Neural progenitor cell (in vitro differentiated cells): Measurements from ENCODE around the gene ASCC2. TPM values are rescaled to one million over a fixed set of nuclear protein-coding genes. Genes with fewer than 3 reads are reported as not detected.

ENCODE experiments used
- DNase-seq: peaks from one replicate; pipeline ENCODE4 v3.0.0-alpha.2; 2016; ENCODE audit warnings: low spot score
- H2AFZ ChIP-seq: fragments of 200-600 bp; sonication (generic); replicated peaks from 2 replicates; pipeline ENCODE4 v1.6.1; 2016; ENCODE audit warnings: antibody characterized with exemption
- H3F3A ChIP-seq: fragments of 200-600 bp; sonication (generic); 2 replicates; pipeline ENCODE4 v1.6.1; 2016; ENCODE audit warnings: antibody characterized with exemption, low read depth
- H3K27ac ChIP-seq: fragments of 200-600 bp; sonication (generic); 2 replicates; pipeline ENCODE4 v1.5.1; 2016; ENCODE audit warnings: mild to moderate bottlenecking
- H3K27me3 ChIP-seq: fragments of 200-600 bp; sonication (generic); 2 replicates; pipeline ENCODE4 v1.6.1; 2016; ENCODE audit warnings: mild to moderate bottlenecking, moderate library complexity
- H3K36me3 ChIP-seq: fragments of 200-600 bp; sonication (generic); 2 replicates; pipeline ENCODE4 v1.5.1; 2016
- H3K4me1 ChIP-seq: fragments of 200-600 bp; sonication (generic); 2 replicates; pipeline ENCODE4 v1.6.1; 2016; ENCODE audit warnings: mixed run types
- H3K4me2 ChIP-seq: fragments of 200-600 bp; sonication (generic); 2 replicates; pipeline ENCODE4 v1.6.1; 2016
- H3K4me3 ChIP-seq: fragments of 200-600 bp; sonication (generic); 2 replicates; pipeline ENCODE4 v1.5.1; 2016
- H3K79me2 ChIP-seq: fragments of 200-600 bp; sonication (generic); 2 replicates; pipeline ENCODE4 v1.6.1; 2016; ENCODE audit warnings: low read depth
- H3K9ac ChIP-seq: fragments of 200-600 bp; sonication (generic); 2 replicates; pipeline ENCODE4 v1.6.1; 2016
- H3K9me3 ChIP-seq: fragments of 200-600 bp; sonication (generic); 2 replicates; pipeline ENCODE4 v1.5.1; 2016; ENCODE audit warnings: low read depth
- H4K20me1 ChIP-seq: fragments of 200-600 bp; sonication (generic); 2 replicates; pipeline ENCODE4 v1.6.1; 2016; ENCODE audit warnings: low read depth
- H3K27ac Mint-ChIP-seq: 3 replicates; pipeline ENCODE4 v1.8.0; 2021; ENCODE audit warnings: mixed read lengths
- H3K27me3 Mint-ChIP-seq: 2 replicates; pipeline ENCODE4 v1.8.0; 2022; ENCODE audit warnings: low read depth, mild to moderate bottlenecking, inconsistent platforms, moderate library complexity, mixed read lengths; ENCODE audit not compliant: insufficient read depth
- H3K36me3 Mint-ChIP-seq: 3 replicates; pipeline ENCODE4 v1.8.0; 2021; ENCODE audit warnings: mixed read lengths
- H3K4me1 Mint-ChIP-seq: 3 replicates; pipeline ENCODE4 v1.8.0; 2021; ENCODE audit warnings: mixed read lengths
- H3K4me3 Mint-ChIP-seq: 3 replicates; pipeline ENCODE4 v1.8.0; 2021; ENCODE audit warnings: mild to moderate bottlenecking, moderate library complexity, mixed read lengths
- H3K9me3 Mint-ChIP-seq: 3 replicates; pipeline ENCODE4 v1.8.0; 2020; ENCODE audit warnings: mixed read lengths
- CTCF ChIP-seq: fragments of 200-600 bp; sonication (generic); IDR thresholded peaks from 2 replicates; pipeline ENCODE4 v1.5.1; 2017; ENCODE audit warnings: antibody characterized with exemption, mild to moderate bottlenecking
- EZH2 ChIP-seq: fragments of 200-600 bp; sonication (generic); IDR thresholded peaks from 2 replicates; pipeline ENCODE4 v1.6.1; 2017; ENCODE audit warnings: antibody characterized with exemption, mild to moderate bottlenecking, moderate library complexity
- EZH2phosphoT487 ChIP-seq: fragments of 200-600 bp; sonication (generic); IDR thresholded peaks from 2 replicates; pipeline ENCODE4 v1.6.1; 2017; ENCODE audit warnings: antibody characterized with exemption
- total RNA-seq: library from RNA; depleted of rRNA; stranded (reverse); fragments of >200 nt; gene quantifications from 2 replicates; pipeline ENCODE4 v1.2.3, GENCODE V29; 2015; ENCODE audit warnings: low replicate concordance

ASCC2 gene
- total RNA-seq, 1 donor from 2014 or later: 16.1 TPM

- H3K27ac ChIP-seq: no peak overlapping the region
- no peak overlapping the region for H3K9ac ChIP-seq
- no peak overlapping the region for H2AFZ ChIP-seq
- peaks cover 1% of the 10 kb centered on the region for H3K79me2 ChIP-seq
- H3K4me3 Mint-ChIP-seq: no peak overlapping the region
- no peak for DNase-seq
- H4K20me1 ChIP-seq: no peaks in the 10 kb centered on the region
- no peak for TF ChIP-seq EZH2
- no peak for TF ChIP-seq EZH2phosphoT487
- TF ChIP-seq CTCF: no peak
- no peak overlapping the region for H3K4me2 ChIP-seq
- H3K9me3 Mint-ChIP-seq: no peaks in the 10 kb centered on the region
- H3K4me1 ChIP-seq: no peaks in the 10 kb centered on the region
- H3F3A ChIP-seq: no peaks in the 10 kb centered on the region
- no peak overlapping the region for H3K4me3 ChIP-seq
- H3K9me3 ChIP-seq: no peaks in the 10 kb centered on the region
- peaks cover 9% of the 10 kb centered on the region for H3K27me3 Mint-ChIP-seq
- H3K36me3 ChIP-seq: no peaks in the 10 kb centered on the region
- H3K4me1 Mint-ChIP-seq: peaks cover 6% of the 10 kb centered on the region
- no peaks in the 10 kb centered on the region for H3K27me3 ChIP-seq
- no peak overlapping the region for H3K27ac Mint-ChIP-seq
- H3K36me3 Mint-ChIP-seq: no peaks in the 10 kb centered on the region
These were observed 4.7 kb upstream of the ASCC2 start for GRCh38 chr22:29842740-29843139.

DNA sequence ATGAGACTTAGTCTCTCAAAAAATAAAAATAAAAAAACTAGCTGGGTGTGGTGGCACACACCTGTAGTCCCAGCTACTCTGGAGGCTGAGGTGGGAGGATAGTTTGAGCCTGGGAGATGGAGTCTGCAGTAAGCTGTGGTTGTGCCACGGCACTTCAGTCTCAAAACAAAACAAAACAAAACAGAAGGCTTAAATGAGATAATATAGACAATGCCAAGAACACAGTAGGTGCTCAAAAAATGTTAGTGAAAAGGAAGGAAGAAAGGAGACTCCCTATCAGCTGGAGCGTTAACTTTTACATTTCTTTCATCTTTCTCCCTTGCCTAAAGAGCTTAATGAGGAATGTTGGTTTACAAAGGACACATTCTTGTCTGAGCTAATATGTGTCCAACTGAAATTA lies 4.1 kb upstream of the ASCC2 start:
- Mint-ChIP-seq H3K4me3 (no peak overlapping the region), H3K27ac (no peak overlapping the region), H3K9me3 (no peaks in the 10 kb centered on the region), H3K4me1 (peaks cover 12% of the 10 kb centered on the region), H3K36me3 (no peaks in the 10 kb centered on the region), H3K27me3 (peaks cover 9% of the 10 kb centered on the region)
- Histone ChIP-seq H3K27ac (no peak overlapping the region), H3K4me3 (no peak overlapping the region), H3K27me3 (no peaks in the 10 kb centered on the region), H3K4me2 (no peak overlapping the region), H4K20me1 (no peaks in the 10 kb centered on the region), H3K79me2 (peaks cover 7% of the 10 kb centered on the region), H3K36me3 (no peaks in the 10 kb centered on the region), H2AFZ (no peak overlapping the region), H3F3A (no peaks in the 10 kb centered on the region), H3K4me1 (peaks cover 5% of the 10 kb centered on the region), H3K9me3 (no peaks in the 10 kb centered on the region), H3K9ac (no peak overlapping the region)
- TF ChIP-seq EZH2: no peak
- TF ChIP-seq EZH2phosphoT487: no peak
- no peak for TF ChIP-seq CTCF
- no peak for DNase-seq

- no peak overlapping the region for H3K27ac Mint-ChIP-seq
- Histone ChIP-seq H2AFZ (no peak overlapping the region), H3F3A (no peaks in the 10 kb centered on the region), H3K27ac (no peak overlapping the region), H3K36me3 (no peaks in the 10 kb centered on the region), H3K9ac (no peak overlapping the region), H3K79me2 (peaks cover 12% of the 10 kb centered on the region), H3K4me1 (peaks cover 5% of the 10 kb centered on the region), H3K4me2 (no peak overlapping the region), H3K9me3 (no peaks in the 10 kb centered on the region), H3K4me3 (no peak overlapping the region), H3K27me3 (no peaks in the 10 kb centered on the region), H4K20me1 (no peaks in the 10 kb centered on the region)
- DNase-seq: no peak
- no peak overlapping the region for H3K4me3 Mint-ChIP-seq
- no peaks in the 10 kb centered on the region for H3K9me3 Mint-ChIP-seq
- H3K27me3 Mint-ChIP-seq: peaks cover 9% of the 10 kb centered on the region
- H3K4me1 Mint-ChIP-seq: peaks cover 21% of the 10 kb centered on the region
- TF ChIP-seq CTCF (no peak), EZH2 (no peak), EZH2phosphoT487 (no peak)
- no peaks in the 10 kb centered on the region for H3K36me3 Mint-ChIP-seq
These were observed 2.4 kb upstream of the ASCC2 start for GRCh38 chr22:29840498-29840897.
